NCI-H2029 (cell line): Measurements from ENCODE around the gene RCOR1.

Experiments
- DNase-seq: peaks from one replicate; lab custom pipeline; 2025; lab: John Stamatoyannopoulos, UW

RCOR1 gene

GRCh38 chr14:102775855-102776760, 183.7 kb downstream of the RCOR1 start:
- DNase-seq = no peak

DNA sequence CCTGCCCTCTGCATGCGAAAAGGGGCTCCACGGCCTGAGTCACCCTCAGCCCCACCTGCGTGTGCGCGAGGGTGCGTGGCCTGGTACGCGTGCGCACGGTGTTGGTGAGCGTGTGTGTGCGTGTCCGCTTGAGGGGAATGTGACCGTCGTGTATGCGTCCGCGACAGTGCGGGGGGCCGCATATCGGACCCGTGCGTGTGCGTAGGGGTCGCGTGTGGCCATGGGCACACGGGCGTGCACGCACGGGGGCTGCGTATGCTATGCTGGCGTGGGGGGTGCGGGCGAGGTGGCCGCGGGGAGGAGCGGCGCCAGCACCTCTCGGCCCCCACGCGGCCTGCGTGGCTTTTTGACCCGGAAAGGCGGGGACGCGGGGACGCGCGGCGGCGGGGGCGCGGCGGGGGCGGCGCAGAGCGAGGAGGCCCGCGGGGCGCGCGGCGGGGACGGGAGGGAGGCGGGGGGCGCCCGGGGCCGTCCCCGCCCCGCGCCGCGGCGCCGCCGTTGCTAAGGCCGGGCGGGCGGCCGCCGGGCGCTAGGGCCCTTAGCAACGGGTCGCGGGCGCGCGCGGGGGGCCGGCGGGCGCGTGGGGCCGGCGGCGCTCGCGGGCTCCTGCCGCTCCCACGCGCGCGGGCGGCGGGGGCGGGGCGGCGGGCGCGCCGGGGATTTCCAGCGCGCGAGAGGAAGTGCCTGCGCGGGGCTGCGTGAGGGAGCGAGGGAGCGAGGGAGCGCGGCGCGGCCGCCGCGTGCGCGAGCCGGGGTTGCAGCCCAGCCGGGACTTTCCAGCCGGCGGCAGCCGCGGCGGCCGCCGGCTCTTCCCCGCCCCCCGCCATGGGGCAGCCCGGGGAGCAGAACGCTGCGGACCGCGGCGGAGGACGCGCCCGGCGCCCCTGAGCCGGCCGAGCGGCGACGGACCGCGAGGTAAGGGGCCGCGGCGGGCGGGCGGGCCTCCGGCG, 184.6 kb downstream of the RCOR1 start, which contains the start of gene TRAF3:
TRAF3 (plus strand) TSS at position 689 of the 950 bp plus-strand sequence. CDS start 92,753 bp downstream, outside the sequence.
- no peak for DNase-seq

DNA sequence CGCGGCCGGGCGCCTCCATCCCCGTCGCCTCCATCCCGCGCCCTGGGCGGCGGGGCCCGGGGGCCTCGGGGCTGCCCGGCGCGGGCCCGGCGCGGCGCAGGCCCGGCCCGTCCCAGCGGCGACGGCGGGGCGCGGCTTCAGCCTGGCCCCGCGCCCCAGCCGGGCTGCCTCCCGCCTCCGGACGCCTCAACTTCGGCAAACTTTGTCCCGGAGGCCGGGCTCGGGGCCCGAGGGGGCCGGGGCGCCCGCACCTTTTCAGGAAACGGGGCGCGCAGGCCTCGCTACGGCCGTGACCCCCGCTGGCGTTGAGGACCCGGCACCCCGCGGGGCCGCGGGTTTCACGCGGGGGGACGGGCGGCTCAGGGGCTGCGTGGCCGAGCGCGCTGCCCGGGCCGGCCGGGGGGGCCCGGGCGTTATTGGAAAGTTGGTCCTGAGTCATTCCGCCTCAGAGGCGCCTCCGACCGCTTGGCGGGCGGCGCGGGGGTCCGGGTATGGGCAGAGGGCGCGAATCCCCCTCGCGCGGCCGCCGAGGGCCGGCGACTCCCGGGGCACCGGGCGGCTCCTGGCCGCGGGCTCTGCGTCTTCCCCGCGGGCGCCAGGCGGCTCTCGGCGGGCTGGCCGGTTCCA, 185.4 kb downstream of the RCOR1 start:
- no peak for DNase-seq

GRCh38 chr14:102778338-102779083, 186.1 kb downstream of the RCOR1 start:
- no peak for DNase-seq

- no peak for DNase-seq
These were observed 186.6 kb downstream of the RCOR1 start for GRCh38 chr14:102779084-102779462.

DNA sequence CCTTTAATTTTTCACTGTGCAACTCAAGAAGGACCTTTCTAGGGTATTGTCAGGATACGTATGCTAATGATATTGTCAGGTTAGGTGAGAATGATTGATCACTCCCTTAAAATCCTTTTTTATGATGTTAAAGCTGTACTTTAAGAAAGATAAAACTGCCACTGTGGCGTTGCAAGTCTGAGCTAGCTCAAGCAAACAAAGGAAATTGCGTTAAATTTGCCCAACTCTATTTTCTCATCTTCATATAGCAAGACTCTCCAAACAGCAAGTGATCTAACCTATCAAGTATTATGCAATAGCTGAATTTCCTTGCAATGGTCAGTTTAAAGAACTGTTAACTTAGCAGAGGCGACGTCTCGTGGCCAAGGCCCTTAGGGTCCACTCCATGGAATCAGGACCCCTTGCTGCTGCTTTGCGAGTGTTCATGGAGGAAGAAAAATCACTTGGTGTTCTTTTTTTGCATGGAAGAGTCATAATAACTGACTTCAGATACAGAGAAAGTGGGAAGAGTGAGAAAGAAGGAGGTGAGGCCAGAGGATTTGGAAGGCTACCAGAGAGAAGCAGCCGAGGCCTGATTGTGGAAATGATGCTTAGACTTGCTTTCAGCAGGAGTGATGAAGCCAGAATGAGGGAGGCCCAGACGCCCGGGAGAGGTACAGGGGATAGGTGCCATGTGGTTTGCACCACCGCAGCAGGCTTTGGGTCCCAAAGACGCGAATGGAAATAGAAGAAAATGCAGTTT, 187.3 kb downstream of the RCOR1 start:
- no peak for DNase-seq
